Uterus (tissue), 4 donors: ENCODE data around the gene SOCS7. TPM values are rescaled to one million over a fixed set of nuclear protein-coding genes. Genes with fewer than 3 reads are reported as not detected.

ENCODE experiments used
- DNase-seq, 2 donors: peaks; one replicate each; pipeline ENCODE4 v3.0.0-alpha.2; 2019 to 2020
- H3K27ac ChIP-seq, 2 donors: fragments of 200-600 bp; sonication (generic); 1 replicate in 1 of 2; 2 replicates in 1 of 2; pipeline ENCODE4 v1.5.1; 2016 to 2018
- H3K27me3 ChIP-seq, 2 donors: fragments of 200-600 bp; sonication (generic); one replicate each; pipeline ENCODE4 v1.5.1; 2018 to 2019; ENCODE audit warnings: control low read depth in 1 of 2
- H3K36me3 ChIP-seq, 2 donors: fragments of 200-600 bp; sonication (generic); one replicate each; pipeline ENCODE4 v1.5.1; 2019; ENCODE audit warnings: control low read depth in 1 of 2
- H3K4me1 ChIP-seq, 2 donors: fragments of 200-600 bp; sonication (generic); one replicate each; pipeline ENCODE4 v1.5.1; 2018 to 2019; ENCODE audit warnings: control low read depth in 1 of 2
- H3K4me3 ChIP-seq, 2 donors: fragments of 200-600 bp; sonication (generic); 1 replicate in 1 of 2; 2 replicates in 1 of 2; pipeline ENCODE4 v1.5.1; 2018 to 2019; ENCODE audit warnings: mild to moderate bottlenecking in 1 of 2
- H3K9me3 ChIP-seq, 2 donors: fragments of 200-600 bp; sonication (generic); one replicate each; pipeline ENCODE4 v1.5.1; 2019; ENCODE audit warnings: control low read depth in 1 of 2
- POLR2A ChIP-seq, 2 donors: fragments of 450-650 bp; IDR thresholded peaks; one replicate each; pipeline ENCODE4 v1.6.1; 2016; ENCODE audit warnings: antibody characterized with exemption in 2 of 2, mild to moderate bottlenecking in 1 of 2, moderate library complexity in 1 of 2
- intact Hi-C: fragments of 100-400 bp; cut with DNase I; formaldehyde crosslinking; loops from one replicate; pipeline ENCODE4 v1.15.1; 2023; ENCODE audit warnings: low total_unique reads
- total RNA-seq, 4 donors: library from RNA; depleted of rRNA in 3 of 4; stranded (reverse); fragments of >200 nt in 3 of 4; gene quantifications; one replicate each; pipeline versions ENCODE4 v1.1.0 to v1.2.4, GENCODE V29; 2014 to 2023
- TF ChIP-seq, protein P1 (sequence below), 4 experiments: fragments of 200-600 bp in 2 of 4; fragments of 450-650 bp in 2 of 4; sonication (generic) in 2 of 4; IDR thresholded peaks; one replicate each; pipeline ENCODE4 v1.5.1; 2016 to 2019; ENCODE audit warnings: antibody characterized with exemption in 4 of 4, mild to moderate bottlenecking in 2 of 4, moderate library complexity in 1 of 4
- donor health status: DM: yes; HTN: yes; CAD: no.

Gene SOCS7
- total RNA-seq, 4 donors from 2014 or later = 2.6 to 24.5 (median 14.6) TPM

DNA sequence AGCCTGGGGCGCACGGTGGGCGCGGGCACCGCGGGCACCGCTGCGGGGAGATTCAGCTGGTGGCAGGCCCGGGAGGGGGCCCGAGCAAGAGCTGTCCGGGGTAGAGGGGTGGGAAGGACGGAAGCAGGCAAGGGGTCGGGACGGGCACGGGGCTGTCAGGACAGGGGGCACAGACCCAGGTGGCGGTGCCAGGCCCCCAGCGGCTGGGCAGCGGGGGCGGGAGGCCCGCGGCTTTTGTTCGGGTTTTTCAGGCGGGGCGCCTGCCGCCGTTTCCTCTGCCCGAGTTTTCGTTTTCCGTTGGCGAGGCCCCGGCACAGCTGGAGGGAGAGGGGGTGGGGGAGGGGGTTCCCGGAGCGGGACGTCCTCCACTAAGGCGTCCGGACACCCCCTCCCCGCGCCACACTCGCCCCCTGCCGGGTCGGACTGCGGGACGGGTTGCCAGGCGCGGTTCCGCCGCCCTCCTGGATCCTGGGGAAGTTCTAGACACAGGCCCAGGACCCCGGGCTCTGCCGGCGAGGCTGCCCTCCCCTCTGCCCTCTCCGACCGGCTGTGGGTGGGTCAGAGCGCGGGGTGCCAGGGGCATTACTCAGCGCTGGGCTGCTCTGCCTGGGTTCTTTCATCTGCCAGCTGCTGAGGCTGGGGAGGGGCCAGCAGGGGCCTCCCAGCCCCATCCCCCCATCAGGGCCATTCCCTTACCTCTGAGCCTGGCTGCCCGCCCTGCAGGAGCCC is 77.2 kb downstream of the SOCS7 start:
- Histone ChIP-seq H3K4me1 (peaks cover 5 to 12% of the 10 kb centered on the region in 2 donors), H3K36me3 (no peaks in the 10 kb centered on the region), H3K27ac (peak overlapping the region; percentile 96 to 97), H3K9me3 (no peaks in the 10 kb centered on the region), H3K4me3 (peak overlapping the region; percentile 48 to 88), H3K27me3 (no peaks in the 10 kb centered on the region)
- DNase-seq = peak; percentile 69 to 72
- peak in 1 of 2 donors; percentile 34 for TF ChIP-seq POLR2A (IDR thresholded peaks at IDR 0.05)
- TF ChIP-seq, protein P1, sequence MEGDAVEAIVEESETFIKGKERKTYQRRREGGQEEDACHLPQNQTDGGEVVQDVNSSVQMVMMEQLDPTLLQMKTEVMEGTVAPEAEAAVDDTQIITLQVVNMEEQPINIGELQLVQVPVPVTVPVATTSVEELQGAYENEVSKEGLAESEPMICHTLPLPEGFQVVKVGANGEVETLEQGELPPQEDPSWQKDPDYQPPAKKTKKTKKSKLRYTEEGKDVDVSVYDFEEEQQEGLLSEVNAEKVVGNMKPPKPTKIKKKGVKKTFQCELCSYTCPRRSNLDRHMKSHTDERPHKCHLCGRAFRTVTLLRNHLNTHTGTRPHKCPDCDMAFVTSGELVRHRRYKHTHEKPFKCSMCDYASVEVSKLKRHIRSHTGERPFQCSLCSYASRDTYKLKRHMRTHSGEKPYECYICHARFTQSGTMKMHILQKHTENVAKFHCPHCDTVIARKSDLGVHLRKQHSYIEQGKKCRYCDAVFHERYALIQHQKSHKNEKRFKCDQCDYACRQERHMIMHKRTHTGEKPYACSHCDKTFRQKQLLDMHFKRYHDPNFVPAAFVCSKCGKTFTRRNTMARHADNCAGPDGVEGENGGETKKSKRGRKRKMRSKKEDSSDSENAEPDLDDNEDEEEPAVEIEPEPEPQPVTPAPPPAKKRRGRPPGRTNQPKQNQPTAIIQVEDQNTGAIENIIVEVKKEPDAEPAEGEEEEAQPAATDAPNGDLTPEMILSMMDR (IDR thresholded peaks at IDR 0.05) = no peak
- intact Hi-C loops = no loop called here

DNA sequence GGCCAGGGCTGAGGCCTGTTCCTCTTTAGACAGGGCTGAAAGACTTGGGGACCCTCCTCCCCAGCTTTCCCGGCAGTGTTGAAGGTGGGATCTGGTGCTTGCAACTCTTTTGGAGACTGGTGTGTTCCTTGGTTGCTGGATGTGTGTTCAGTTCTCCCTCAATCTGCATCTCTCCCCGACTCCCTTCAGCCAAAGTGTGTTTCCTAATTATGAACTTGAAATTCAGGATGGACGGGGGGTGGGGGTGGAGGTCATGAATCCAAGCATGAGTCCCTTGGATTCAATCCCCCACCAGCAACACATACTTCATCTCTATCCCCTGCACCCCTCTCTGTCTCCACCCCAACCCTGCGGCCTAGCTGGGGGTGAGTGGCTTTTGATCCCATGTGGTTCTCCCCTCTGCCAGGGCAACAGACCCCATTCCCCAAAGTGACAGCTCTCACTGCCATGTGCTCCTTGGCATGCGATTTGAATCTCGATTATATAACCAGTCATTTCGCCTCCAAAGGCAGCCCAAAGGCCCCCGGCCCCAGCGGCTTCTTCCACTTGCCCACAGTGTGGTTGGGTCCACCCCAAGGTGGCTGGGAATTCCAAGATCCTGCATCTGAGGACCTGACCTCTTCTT is 77.9 kb downstream of the SOCS7 start:
- H3K4me3 ChIP-seq = peak overlapping the region; percentile 48 to 88

DNA sequence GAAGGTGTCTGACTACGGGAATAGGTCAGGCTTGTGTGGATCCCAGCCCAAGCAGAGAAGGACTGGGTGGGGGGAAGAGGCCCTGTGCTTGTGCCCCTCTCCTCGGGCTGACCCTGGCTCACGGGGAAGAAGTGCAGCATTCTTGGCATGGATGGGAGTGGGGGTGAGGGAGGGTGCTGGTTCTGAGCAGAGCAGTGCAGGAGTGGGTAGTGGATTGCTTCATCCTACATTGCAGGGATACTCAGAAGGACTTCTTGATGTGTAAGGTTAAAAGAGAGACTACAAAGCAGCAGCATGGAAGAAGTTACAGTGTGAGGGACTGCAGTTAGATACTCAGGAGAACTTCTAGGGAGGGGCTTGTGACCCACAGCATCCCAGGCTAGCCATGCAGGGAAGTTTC is 78.7 kb downstream of the SOCS7 start:
- Histone ChIP-seq H3K27ac (peak overlapping the region; percentile 96 to 97), H3K27me3 (no peaks in the 10 kb centered on the region), H3K36me3 (no peaks in the 10 kb centered on the region), H3K4me1 (peaks cover 5 to 14% of the 10 kb centered on the region in 2 donors), H3K4me3 (no peak overlapping the region), H3K9me3 (no peaks in the 10 kb centered on the region)
- intact Hi-C loops = no loop called here
- DNase-seq = no peak
- TF ChIP-seq, protein P1 (IDR thresholded peaks at IDR 0.05) = no peak
- no peak for TF ChIP-seq POLR2A (IDR thresholded peaks at IDR 0.05)

More for the DNA sequence above, 77.9 kb downstream of the SOCS7 start:
- no peaks in the 10 kb centered on the region for H3K9me3 ChIP-seq
- H3K27ac ChIP-seq = peak overlapping the region; percentile 96 to 97
- H3K4me1 ChIP-seq = peaks cover 5 to 14% of the 10 kb centered on the region in 2 donors
- TF ChIP-seq, protein P1 (IDR thresholded peaks at IDR 0.05) = no peak
- no peak for TF ChIP-seq POLR2A (IDR thresholded peaks at IDR 0.05)
- intact Hi-C loops = no loop called here
- no peaks in the 10 kb centered on the region for H3K27me3 ChIP-seq
- DNase-seq = no peak
- no peaks in the 10 kb centered on the region for H3K36me3 ChIP-seq

DNA sequence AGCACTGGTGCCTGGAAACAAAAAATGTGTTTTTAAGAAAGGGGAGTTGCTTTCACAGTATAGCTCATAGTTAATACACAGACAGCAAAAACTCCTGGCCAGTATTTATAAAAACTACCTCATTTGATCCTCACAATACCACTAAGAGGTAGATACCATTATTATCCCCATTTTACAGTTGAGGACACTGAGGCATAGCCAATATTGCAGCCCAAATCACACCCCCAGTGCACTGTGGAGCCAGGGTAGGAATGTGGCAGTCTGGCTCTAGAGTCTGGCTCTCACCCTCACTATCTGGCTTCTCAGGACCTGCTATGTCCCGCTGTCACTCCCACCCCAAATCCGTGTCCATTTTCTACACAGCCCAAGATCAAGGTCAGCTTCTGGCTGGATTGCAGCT is 79.2 kb downstream of the SOCS7 start:
- no peak for TF ChIP-seq POLR2A (IDR thresholded peaks at IDR 0.05)
- TF ChIP-seq, protein P1 (IDR thresholded peaks at IDR 0.05) = no peak
- H3K27me3 ChIP-seq = no peaks in the 10 kb centered on the region
- DNase-seq = no peak

More for the DNA sequence above, 79.2 kb downstream of the SOCS7 start:
- no peak overlapping the region for H3K4me3 ChIP-seq
- intact Hi-C loops = no loop called here
- H3K4me1 ChIP-seq = peaks cover 5 to 14% of the 10 kb centered on the region in 2 donors
- peak overlapping the region; percentile 96 to 97 for H3K27ac ChIP-seq
- no peaks in the 10 kb centered on the region for H3K9me3 ChIP-seq
- no peaks in the 10 kb centered on the region for H3K36me3 ChIP-seq
